GM12873 (cell line): ENCODE measurements around the gene TAMALIN.

Experiments used
- TF ChIP-seq, protein P1 (sequence below): IDR thresholded peaks from 2 replicates; pipeline ENCODE4 v1.5.1; 2012; ENCODE audit warnings: low read depth, mild to moderate bottlenecking, moderate library complexity, low read length, control low read depth; ENCODE audit not compliant: insufficient read depth; ENCODE audit errors: missing control alignments

Gene TAMALIN

DNA sequence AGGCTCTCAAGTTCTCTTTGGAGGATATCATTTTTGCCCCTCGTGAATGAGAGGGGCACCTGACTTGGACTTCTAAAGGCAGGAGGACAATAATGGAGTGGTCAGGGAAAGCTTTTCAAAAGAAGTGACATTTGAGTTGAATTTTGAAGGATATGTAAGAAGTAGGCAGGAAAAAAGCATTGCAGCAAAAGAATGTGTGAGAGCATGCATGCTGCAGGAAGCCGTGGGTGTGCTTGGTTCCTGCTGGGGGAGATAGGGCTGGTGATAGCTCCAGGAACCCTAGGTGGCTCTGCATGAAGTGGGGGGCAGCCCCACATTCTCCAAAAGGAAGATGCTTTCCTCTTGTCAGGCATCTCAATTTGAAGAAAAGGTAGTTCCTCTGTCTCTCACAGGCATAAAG, 32.1 kb upstream of the TAMALIN start:
- TF ChIP-seq, protein P1, sequence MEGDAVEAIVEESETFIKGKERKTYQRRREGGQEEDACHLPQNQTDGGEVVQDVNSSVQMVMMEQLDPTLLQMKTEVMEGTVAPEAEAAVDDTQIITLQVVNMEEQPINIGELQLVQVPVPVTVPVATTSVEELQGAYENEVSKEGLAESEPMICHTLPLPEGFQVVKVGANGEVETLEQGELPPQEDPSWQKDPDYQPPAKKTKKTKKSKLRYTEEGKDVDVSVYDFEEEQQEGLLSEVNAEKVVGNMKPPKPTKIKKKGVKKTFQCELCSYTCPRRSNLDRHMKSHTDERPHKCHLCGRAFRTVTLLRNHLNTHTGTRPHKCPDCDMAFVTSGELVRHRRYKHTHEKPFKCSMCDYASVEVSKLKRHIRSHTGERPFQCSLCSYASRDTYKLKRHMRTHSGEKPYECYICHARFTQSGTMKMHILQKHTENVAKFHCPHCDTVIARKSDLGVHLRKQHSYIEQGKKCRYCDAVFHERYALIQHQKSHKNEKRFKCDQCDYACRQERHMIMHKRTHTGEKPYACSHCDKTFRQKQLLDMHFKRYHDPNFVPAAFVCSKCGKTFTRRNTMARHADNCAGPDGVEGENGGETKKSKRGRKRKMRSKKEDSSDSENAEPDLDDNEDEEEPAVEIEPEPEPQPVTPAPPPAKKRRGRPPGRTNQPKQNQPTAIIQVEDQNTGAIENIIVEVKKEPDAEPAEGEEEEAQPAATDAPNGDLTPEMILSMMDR, result no peak

DNA sequence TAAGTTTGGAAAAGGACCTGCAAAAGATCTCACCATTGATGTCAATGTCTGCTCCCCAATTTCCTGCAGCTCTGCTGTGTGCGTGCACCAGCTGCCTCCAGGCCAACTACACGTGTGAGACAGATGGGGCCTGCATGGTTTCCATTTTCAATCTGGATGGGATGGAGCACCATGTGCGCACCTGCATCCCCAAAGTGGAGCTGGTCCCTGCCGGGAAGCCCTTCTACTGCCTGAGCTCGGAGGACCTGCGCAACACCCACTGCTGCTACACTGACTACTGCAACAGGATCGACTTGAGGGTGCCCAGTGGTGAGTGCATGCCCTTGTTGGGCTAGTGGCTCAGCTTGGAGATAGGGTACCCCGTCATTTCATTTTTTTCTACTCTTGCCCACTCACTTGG, 31.6 kb upstream of the TAMALIN start:
- TF ChIP-seq, protein P1, result no peak

- TF ChIP-seq, protein P1, result no peak
These were observed 30.2 kb upstream of the TAMALIN start for GRCh38 chr12:51976376-51977160.

GRCh38 chr12:51977320-51977753, 29.4 kb upstream of the TAMALIN start:
- TF ChIP-seq, protein P1, result no peak

GRCh38 chr12:51980051-51980808, 26.5 kb upstream of the TAMALIN start:
- TF ChIP-seq, protein P1, result peak; percentile 98

- TF ChIP-seq, protein P1, result no peak
These were observed 26.0 kb upstream of the TAMALIN start for GRCh38 chr12:51980809-51981127.

- TF ChIP-seq, protein P1, result no peak
These were observed 22.1 kb upstream of the TAMALIN start for GRCh38 chr12:51984657-51985056.
